RWPE2 (cell line): ENCODE results near the gene ENTR1.

Experiments used
- ATAC-seq: fragments of 200-7000 bp; cut with Tn5 transposase; 3 replicates; pipeline ENCODE4 v1.9.1; 2021; ENCODE audit warnings: low read depth
- DNase-seq: peaks from one replicate; pipeline ENCODE4 v3.0.0-alpha.2; 2020; ENCODE audit warnings: low spot score
- H3K27ac ChIP-seq: fragments of 450-650 bp; 2 replicates; pipeline ENCODE4 v1.5.1; 2017; ENCODE audit warnings: mild to moderate bottlenecking; ENCODE audit not compliant: poor library complexity, severe bottlenecking
- H3K27me3 ChIP-seq: fragments of 250-450 bp; sonication (Bioruptor Pico); 2 replicates; pipeline ENCODE4 v1.5.1; 2021; ENCODE audit warnings: mild to moderate bottlenecking, moderate library complexity; ENCODE audit not compliant: insufficient read depth, poor library complexity, severe bottlenecking
- H3K36me3 ChIP-seq: fragments of 250-450 bp; sonication (Bioruptor Pico); 2 replicates; pipeline ENCODE4 v1.5.1; 2020; ENCODE audit warnings: low read depth, mild to moderate bottlenecking, moderate library complexity
- H3K4me1 ChIP-seq: fragments of 250-450 bp; sonication (Bioruptor Pico); 2 replicates; pipeline ENCODE4 v1.5.1; 2021; ENCODE audit warnings: mild to moderate bottlenecking, moderate library complexity; ENCODE audit not compliant: insufficient read depth, poor library complexity, severe bottlenecking
- H3K4me3 ChIP-seq: fragments of 250-450 bp; sonication (Bioruptor Pico); 2 replicates; pipeline ENCODE4 v1.5.1; 2021; ENCODE audit warnings: mild to moderate bottlenecking, moderate library complexity; ENCODE audit not compliant: severe bottlenecking
- H3K9me3 ChIP-seq: fragments of 250-450 bp; sonication (Bioruptor Pico); 2 replicates; pipeline ENCODE4 v1.5.1; 2021; ENCODE audit warnings: mild to moderate bottlenecking, moderate library complexity; ENCODE audit not compliant: severe bottlenecking
- TF ChIP-seq, protein P1 (sequence below): fragments of 450-650 bp; IDR thresholded peaks from one replicate; pipeline ENCODE4 v1.5.1; 2017; ENCODE audit warnings: mild to moderate bottlenecking, moderate library complexity; ENCODE audit not compliant: poor library complexity, severe bottlenecking

ENTR1 gene

DNA sequence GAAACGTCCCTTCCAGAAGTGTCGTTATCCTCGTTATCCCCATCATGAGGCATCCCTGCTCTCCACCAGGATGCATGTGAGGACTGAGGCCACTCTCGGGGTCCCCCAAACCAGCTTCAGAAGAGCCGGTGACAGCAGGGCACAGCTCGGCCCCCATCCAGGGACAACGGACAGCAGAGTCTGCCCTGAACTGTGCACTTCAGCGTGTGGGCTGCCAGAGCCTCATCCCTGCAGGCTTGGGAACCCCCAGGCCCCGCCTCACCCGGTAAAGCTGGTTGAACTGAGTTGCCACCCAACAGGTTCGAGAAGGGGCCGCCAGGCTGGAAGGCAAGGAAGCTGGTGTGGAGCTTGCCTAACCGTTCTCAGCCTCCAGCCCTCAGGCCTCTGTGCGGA, 36.2 kb downstream of the ENTR1 start:
- no peaks in the 10 kb centered on the region for H3K36me3 ChIP-seq
- no peak for ATAC-seq

DNA sequence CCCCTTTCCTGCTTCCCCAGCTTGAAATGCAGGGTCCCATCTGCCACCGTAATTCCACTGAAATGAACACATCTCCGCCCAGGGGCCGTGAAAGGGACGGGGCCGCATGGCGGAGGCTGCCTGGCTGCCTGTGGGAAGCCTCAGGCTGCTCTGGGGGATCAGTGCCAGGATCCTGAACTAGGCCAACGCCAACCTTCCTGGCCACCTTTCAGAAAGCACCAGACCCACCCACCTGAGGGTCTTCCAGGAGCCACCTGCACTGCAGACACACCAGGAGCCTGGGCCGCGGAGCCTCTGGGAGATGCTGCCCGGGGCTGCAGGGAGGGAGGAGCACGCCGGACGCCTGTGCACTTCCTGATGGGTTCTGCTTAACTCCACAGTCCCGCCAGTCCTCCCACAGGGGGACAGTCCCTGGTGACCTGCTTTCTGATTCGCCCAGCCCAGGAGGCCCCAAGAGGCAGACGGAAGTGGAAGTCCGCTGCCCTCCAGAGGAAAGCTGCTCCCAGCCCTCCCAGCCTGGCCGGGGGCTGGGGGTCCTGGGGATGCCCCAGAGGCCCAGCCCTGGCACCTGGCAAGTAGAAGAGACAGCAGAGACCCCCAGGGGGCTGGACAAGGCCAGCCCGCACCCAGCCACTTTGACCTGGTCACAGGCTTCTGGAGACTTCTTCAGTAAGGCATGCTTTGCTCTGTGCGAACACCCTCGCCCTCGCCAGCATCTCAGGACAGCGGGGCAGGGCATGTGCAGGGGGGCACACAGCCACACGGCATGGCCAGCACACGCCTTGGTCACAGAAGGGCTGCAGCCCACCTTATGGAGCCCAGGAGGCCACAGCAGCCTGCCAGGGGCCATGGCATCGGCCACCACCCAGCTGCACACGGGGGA, 36.9 kb downstream of the ENTR1 start, which contains the start of gene CARD9:
CARD9 (minus strand) TSS at position 370 of the 883 bp plus-strand sequence. CDS start 1,591 bp downstream, outside the sequence.
- Histone ChIP-seq H3K27ac (no peak within 1 kb of the TSS), H3K4me3 (no peak within 1 kb of the TSS), H3K4me1 (no peaks in the 10 kb centered on the region), H3K36me3 (no peaks in the 10 kb centered on the region), H3K9me3 (no peaks in the 10 kb centered on the region), H3K27me3 (no peaks in the 10 kb centered on the region)
- DNase-seq (no peak), ATAC-seq (no peak)
- TF ChIP-seq, protein P1, sequence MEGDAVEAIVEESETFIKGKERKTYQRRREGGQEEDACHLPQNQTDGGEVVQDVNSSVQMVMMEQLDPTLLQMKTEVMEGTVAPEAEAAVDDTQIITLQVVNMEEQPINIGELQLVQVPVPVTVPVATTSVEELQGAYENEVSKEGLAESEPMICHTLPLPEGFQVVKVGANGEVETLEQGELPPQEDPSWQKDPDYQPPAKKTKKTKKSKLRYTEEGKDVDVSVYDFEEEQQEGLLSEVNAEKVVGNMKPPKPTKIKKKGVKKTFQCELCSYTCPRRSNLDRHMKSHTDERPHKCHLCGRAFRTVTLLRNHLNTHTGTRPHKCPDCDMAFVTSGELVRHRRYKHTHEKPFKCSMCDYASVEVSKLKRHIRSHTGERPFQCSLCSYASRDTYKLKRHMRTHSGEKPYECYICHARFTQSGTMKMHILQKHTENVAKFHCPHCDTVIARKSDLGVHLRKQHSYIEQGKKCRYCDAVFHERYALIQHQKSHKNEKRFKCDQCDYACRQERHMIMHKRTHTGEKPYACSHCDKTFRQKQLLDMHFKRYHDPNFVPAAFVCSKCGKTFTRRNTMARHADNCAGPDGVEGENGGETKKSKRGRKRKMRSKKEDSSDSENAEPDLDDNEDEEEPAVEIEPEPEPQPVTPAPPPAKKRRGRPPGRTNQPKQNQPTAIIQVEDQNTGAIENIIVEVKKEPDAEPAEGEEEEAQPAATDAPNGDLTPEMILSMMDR, result no peak

More for the DNA sequence above, 36.2 kb downstream of the ENTR1 start:
- TF ChIP-seq, protein P1, result no peak
- no peaks in the 10 kb centered on the region for H3K27me3 ChIP-seq
- no peaks in the 10 kb centered on the region for H3K4me1 ChIP-seq
- H3K9me3 ChIP-seq, result no peaks in the 10 kb centered on the region
- no peak overlapping the region for H3K27ac ChIP-seq
- DNase-seq, result no peak
- H3K4me3 ChIP-seq, result no peak overlapping the region

- Histone ChIP-seq H3K9me3 (no peaks in the 10 kb centered on the region), H3K4me3 (no peak overlapping the region), H3K36me3 (no peaks in the 10 kb centered on the region), H3K27ac (no peak overlapping the region), H3K27me3 (no peaks in the 10 kb centered on the region), H3K4me1 (no peaks in the 10 kb centered on the region)
- TF ChIP-seq, protein P1, result peak; percentile 15
- DNase-seq (no peak), ATAC-seq (peak; percentile 26)
Observed at GRCh38 chr9:136372561-136373299, 37.7 kb downstream of the ENTR1 start.

- no peaks in the 10 kb centered on the region for H3K9me3 ChIP-seq
- no peak overlapping the region for H3K4me3 ChIP-seq
- no peaks in the 10 kb centered on the region for H3K27me3 ChIP-seq
- no peaks in the 10 kb centered on the region for H3K36me3 ChIP-seq
- H3K27ac ChIP-seq, result no peak overlapping the region
- TF ChIP-seq, protein P1, result no peak
- DNase-seq, result no peak
- no peak for ATAC-seq
- H3K4me1 ChIP-seq, result no peaks in the 10 kb centered on the region
Observed at GRCh38 chr9:136372006-136372405, 38.4 kb downstream of the ENTR1 start.

DNA sequence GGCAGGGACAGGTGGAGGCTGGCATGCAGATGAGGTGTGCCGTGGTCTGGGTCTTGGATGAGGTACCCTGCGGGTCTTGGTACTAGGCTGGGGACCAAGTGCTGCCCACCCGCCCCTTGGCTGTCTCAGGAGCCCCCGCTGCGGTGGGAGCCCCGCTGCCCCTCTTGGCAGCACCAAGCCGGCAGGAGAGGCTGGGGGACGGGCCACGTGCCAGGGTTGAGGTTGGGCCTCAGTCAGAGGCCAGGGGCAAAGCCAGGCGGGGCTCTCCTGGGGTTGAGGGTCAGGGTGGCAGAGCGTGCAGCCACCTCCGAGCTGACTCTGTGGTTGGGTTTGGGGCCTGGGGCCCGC, 38.9 kb downstream of the ENTR1 start:
- TF ChIP-seq, protein P1, result no peak
- H3K36me3 ChIP-seq, result no peaks in the 10 kb centered on the region
- no peaks in the 10 kb centered on the region for H3K4me1 ChIP-seq
- ATAC-seq (no peak), DNase-seq (no peak)
- H3K27me3 ChIP-seq, result no peaks in the 10 kb centered on the region
- no peak overlapping the region for H3K27ac ChIP-seq
- H3K4me3 ChIP-seq, result no peak overlapping the region
- no peaks in the 10 kb centered on the region for H3K9me3 ChIP-seq
